Measurements from ENCODE around the gene BRPF1.

Gene BRPF1

GRCh38 chr3:9739181-9739580 is 7.6 kb downstream of the BRPF1 start:
- no peak for DNase-seq

- no peak for DNase-seq
Observed at GRCh38 chr3:9742560-9742959, 11.0 kb downstream of the BRPF1 start.

- DNase-seq = no peak
Observed at GRCh38 chr3:9743548-9743947, 12.0 kb downstream of the BRPF1 start.

GRCh38 chr3:9744162-9744561 is 12.6 kb downstream of the BRPF1 start:
- DNase-seq = no peak

- DNase-seq = no peak
Observed at GRCh38 chr3:9745521-9745920, 14.0 kb downstream of the BRPF1 start.

GRCh38 chr3:9746330-9746729 is 14.8 kb downstream of the BRPF1 start:
- DNase-seq = peak in 1 of 2 experiments; percentile 33

- no peak for DNase-seq
Observed at GRCh38 chr3:9747267-9747666, 15.7 kb downstream of the BRPF1 start.

- DNase-seq = no peak
Observed at GRCh38 chr3:9748031-9748430, 16.5 kb downstream of the BRPF1 start.

- peak in 1 of 2 experiments; percentile 44 for DNase-seq
Observed at GRCh38 chr3:9749296-9749644, 17.7 kb downstream of the BRPF1 start.

- DNase-seq = peak; percentile 86 to 94
Observed at GRCh38 chr3:9749645-9750555, 18.4 kb downstream of the BRPF1 start, which contains the start of gene OGG1. Gene OGG1, plus strand, starts transcription at chr3:9749952. Its CDS starts 335 bp downstream, at chr3:9750287.

GRCh38 chr3:9750556-9751411 is 19.2 kb downstream of the BRPF1 start:
- no peak for DNase-seq

- no peak for DNase-seq
Observed at GRCh38 chr3:9754678-9755077, 23.1 kb downstream of the BRPF1 start.

GRCh38 chr3:9757427-9757826 is 25.9 kb downstream of the BRPF1 start:
- DNase-seq = no peak

- DNase-seq = no peak
Observed at GRCh38 chr3:9760779-9761505, 29.4 kb downstream of the BRPF1 start.

GRCh38 chr3:9761919-9762318 is 30.4 kb downstream of the BRPF1 start:
- no peak for DNase-seq

GRCh38 chr3:9762871-9763270 is 31.3 kb downstream of the BRPF1 start:
- DNase-seq = no peak

- no peak for DNase-seq
Observed at GRCh38 chr3:9765865-9766264, 34.3 kb downstream of the BRPF1 start.

GRCh38 chr3:9767418-9767817 is 35.9 kb downstream of the BRPF1 start:
- no peak for DNase-seq

- DNase-seq = no peak
Observed at GRCh38 chr3:9768141-9768775, 36.7 kb downstream of the BRPF1 start.

- no peak for DNase-seq
Observed at GRCh38 chr3:9769012-9769411, 37.5 kb downstream of the BRPF1 start.

GRCh38 chr3:9769426-9770275 is 38.1 kb downstream of the BRPF1 start, which contains the start of gene CAMK1:
Gene CAMK1, minus strand, starts transcription at chr3:9769947. Its CDS starts 2,198 bp downstream, at chr3:9767749.
- DNase-seq = peak in 1 of 2 experiments; percentile 40

Data from NCI-H446 (cell line).